ENCODE measurements around the gene OR5T3.
"Not testable (repeated sequence)": the region's sequence is repeated elsewhere in the genome, so short reads cannot be mapped to it uniquely, and the experiment has no call there.

Gene OR5T3

GRCh38 chr11:56251954-56252353, at the start of gene OR5T3:
OR5T3 (plus strand) TSS chr11:56252254; CDS start chr11:56252254, 0 bp downstream.
- ATAC-seq (replicated peaks; ENCODE audit: extremely low read depth, poor library complexity, severe bottlenecking) (no peak), DNase-seq (ENCODE audit: low spot score in 2 of 2) (no peak)
- H3K27me3 Mint-ChIP-seq, result no peaks in the 10 kb centered on the region
- H3K27ac Mint-ChIP-seq (ENCODE audit: low read depth), result no peak within 1 kb of the TSS
- no peaks in the 10 kb centered on the region for H3K4me1 Mint-ChIP-seq
- H3K9me3 Mint-ChIP-seq, result peaks cover 20% of the 10 kb centered on the region
- no peaks in the 10 kb centered on the region for H3K36me3 Mint-ChIP-seq (ENCODE audit: insufficient read depth)
- no peak within 1 kb of the TSS for H3K4me3 Mint-ChIP-seq

- Mint-ChIP-seq H3K27me3 (no peaks in the 10 kb centered on the region), H3K36me3 (ENCODE audit: insufficient read depth) (no peaks in the 10 kb centered on the region), H3K27ac (ENCODE audit: low read depth) (no peak overlapping the region), H3K9me3 (peaks cover 16% of the 10 kb centered on the region), H3K4me1 (no peaks in the 10 kb centered on the region), H3K4me3 (no peak overlapping the region)
- ATAC-seq (replicated peaks; ENCODE audit: extremely low read depth, poor library complexity, severe bottlenecking) (no peak), DNase-seq (ENCODE audit: low spot score in 2 of 2) (no peak)
Measured at GRCh38 chr11:56207790-56208189, 44.3 kb upstream of the OR5T3 start.

GRCh38 chr11:56214537-56214936, 37.5 kb upstream of the OR5T3 start:
- no peak overlapping the region for H3K4me3 Mint-ChIP-seq
- ATAC-seq (replicated peaks; ENCODE audit: extremely low read depth, poor library complexity, severe bottlenecking) (no peak), DNase-seq (ENCODE audit: low spot score in 2 of 2) (no peak)
- H3K36me3 Mint-ChIP-seq (ENCODE audit: insufficient read depth), result no peaks in the 10 kb centered on the region
- no peaks in the 10 kb centered on the region for H3K27me3 Mint-ChIP-seq
- peaks cover 38% of the 10 kb centered on the region for H3K9me3 Mint-ChIP-seq
- H3K4me1 Mint-ChIP-seq, result no peaks in the 10 kb centered on the region
- no peak overlapping the region for H3K27ac Mint-ChIP-seq (ENCODE audit: low read depth)

GRCh38 chr11:56219735-56220134, 32.3 kb upstream of the OR5T3 start:
- H3K27me3 Mint-ChIP-seq; ATAC-seq (replicated peaks; ENCODE audit: extremely low read depth, poor library complexity, severe bottlenecking); H3K4me1 Mint-ChIP-seq; H3K27ac Mint-ChIP-seq (ENCODE audit: low read depth); H3K36me3 Mint-ChIP-seq (ENCODE audit: insufficient read depth); DNase-seq (ENCODE audit: low spot score in 2 of 2); H3K4me3 Mint-ChIP-seq: not testable (repeated sequence)
- H3K9me3 Mint-ChIP-seq, result peaks cover 39% of the 10 kb centered on the region

GRCh38 chr11:56234155-56234554, 17.9 kb upstream of the OR5T3 start, which contains the start of gene OR5T2:
OR5T2 (minus strand) TSS chr11:56234255; CDS start chr11:56233062, 1,193 bp downstream.
- H3K4me1 Mint-ChIP-seq, result no peaks in the 10 kb centered on the region
- peaks cover 18% of the 10 kb centered on the region for H3K9me3 Mint-ChIP-seq
- no peak within 1 kb of the TSS for H3K4me3 Mint-ChIP-seq
- ATAC-seq (replicated peaks; ENCODE audit: extremely low read depth, poor library complexity, severe bottlenecking) (no peak), DNase-seq (ENCODE audit: low spot score in 2 of 2) (no peak)
- H3K36me3 Mint-ChIP-seq (ENCODE audit: insufficient read depth), result no peaks in the 10 kb centered on the region
- no peaks in the 10 kb centered on the region for H3K27me3 Mint-ChIP-seq
- H3K27ac Mint-ChIP-seq (ENCODE audit: low read depth), result no peak within 1 kb of the TSS

- H3K27me3 Mint-ChIP-seq, result no peaks in the 10 kb centered on the region
- H3K4me3 Mint-ChIP-seq, result no peak overlapping the region
- peaks cover 21% of the 10 kb centered on the region for H3K9me3 Mint-ChIP-seq
- H3K36me3 Mint-ChIP-seq (ENCODE audit: insufficient read depth), result no peaks in the 10 kb centered on the region
- H3K27ac Mint-ChIP-seq (ENCODE audit: low read depth), result no peak overlapping the region
- ATAC-seq (replicated peaks; ENCODE audit: extremely low read depth, poor library complexity, severe bottlenecking) (no peak), DNase-seq (ENCODE audit: low spot score in 2 of 2) (no peak)
- H3K4me1 Mint-ChIP-seq, result no peaks in the 10 kb centered on the region
Measured at GRCh38 chr11:56271092-56271491, 19.0 kb downstream of the OR5T3 start.

GRCh38 chr11:56273854-56274253, 21.8 kb downstream of the OR5T3 start, which contains the start of gene OR5T1:
OR5T1 (plus strand) TSS chr11:56274154; CDS start chr11:56275639, 1,485 bp downstream.
- H3K4me3 Mint-ChIP-seq, result no peak within 1 kb of the TSS
- DNase-seq (ENCODE audit: low spot score in 2 of 2) (no peak), ATAC-seq (replicated peaks; ENCODE audit: extremely low read depth, poor library complexity, severe bottlenecking) (no peak)
- no peak within 1 kb of the TSS for H3K27ac Mint-ChIP-seq (ENCODE audit: low read depth)
- no peaks in the 10 kb centered on the region for H3K36me3 Mint-ChIP-seq (ENCODE audit: insufficient read depth)
- H3K9me3 Mint-ChIP-seq, result peaks cover 18% of the 10 kb centered on the region
- no peaks in the 10 kb centered on the region for H3K27me3 Mint-ChIP-seq
- no peaks in the 10 kb centered on the region for H3K4me1 Mint-ChIP-seq

- H3K4me1 Mint-ChIP-seq, result no peaks in the 10 kb centered on the region
- DNase-seq (ENCODE audit: low spot score in 2 of 2) (no peak), ATAC-seq (replicated peaks; ENCODE audit: extremely low read depth, poor library complexity, severe bottlenecking) (no peak)
- H3K4me3 Mint-ChIP-seq, result no peak within 1 kb of the TSS
- no peaks in the 10 kb centered on the region for H3K36me3 Mint-ChIP-seq (ENCODE audit: insufficient read depth)
- no peaks in the 10 kb centered on the region for H3K27me3 Mint-ChIP-seq
- H3K9me3 Mint-ChIP-seq, result peaks cover 21% of the 10 kb centered on the region
- H3K27ac Mint-ChIP-seq (ENCODE audit: low read depth), result no peak within 1 kb of the TSS
Measured at GRCh38 chr11:56292154-56292553, 40.1 kb downstream of the OR5T3 start, which contains the start of gene OR8H1. OR8H1 (minus strand) TSS chr11:56292254; CDS start chr11:56291062, 1,192 bp downstream.

- no peak for DNase-seq (ENCODE audit: low spot score in 2 of 2)
- Mint-ChIP-seq H3K36me3 (ENCODE audit: insufficient read depth) (no peaks in the 10 kb centered on the region), H3K4me3 (no peak overlapping the region), H3K27me3 (no peaks in the 10 kb centered on the region), H3K9me3 (peaks cover 16% of the 10 kb centered on the region), H3K27ac (ENCODE audit: low read depth) (no peak overlapping the region), H3K4me1 (no peaks in the 10 kb centered on the region)
- ATAC-seq (replicated peaks; ENCODE audit: extremely low read depth, poor library complexity, severe bottlenecking), result no peak
Measured at GRCh38 chr11:56296898-56297297, 44.8 kb downstream of the OR5T3 start.

All from central memory CD8-positive, alpha-beta T cell (primary cell).